Measurements from ENCODE around the gene DCAF12.

Gene DCAF12

GRCh38 chr9:34085581-34086500, 40.7 kb downstream of the DCAF12 start:
- no peaks in the 10 kb centered on the region for H3K9me2 ChIP-seq (replicated peaks; ENCODE audit: insufficient read depth, low read length)
- H3K4me2 ChIP-seq (ENCODE audit: low read depth, low read length), result no peak overlapping the region
- H3K4me3 ChIP-seq (ENCODE audit: low read length), result no peak overlapping the region
- TF ChIP-seq EZH2 (optimal IDR thresholded peaks at IDR 0.05; ENCODE audit: low read depth, low read length) (no peak), CTCF (IDR thresholded peaks at IDR 0.05; ENCODE audit: low read length) (no peak), EZH2phosphoT487 (IDR thresholded peaks at IDR 0.05; ENCODE audit: low read length) (no peak)
- H3K27ac ChIP-seq (ENCODE audit: low read length), result no peak overlapping the region
- peaks cover 5% of the 10 kb centered on the region; the same call in 1 of the 2 replicates for H3F3A ChIP-seq (ENCODE audit: insufficient read depth, low read length)
- no peaks in the 10 kb centered on the region for H3K27me3 ChIP-seq (replicated peaks; ENCODE audit: insufficient read depth, low read length)
- peaks cover 14% of the 10 kb centered on the region for H3K4me1 ChIP-seq (ENCODE audit: low read length)
- no peaks in the 10 kb centered on the region for H3K79me2 ChIP-seq (ENCODE audit: low read length)
- no peak overlapping the region for H2AFZ ChIP-seq (ENCODE audit: low read length)
- H4K20me1 ChIP-seq (ENCODE audit: insufficient read depth, low read length), result no peaks in the 10 kb centered on the region
- peaks cover 3% of the 10 kb centered on the region; the same call in 1 of the 2 replicates for H3K36me3 ChIP-seq (replicated peaks; ENCODE audit: insufficient read depth, low read length)
- no peaks in the 10 kb centered on the region for H3K9me3 ChIP-seq (replicated peaks; ENCODE audit: insufficient read depth, low read length)
- DNase-seq, result no peak
- H3K9ac ChIP-seq (ENCODE audit: low read length), result no peak overlapping the region

- peaks cover 5% of the 10 kb centered on the region; the same call in 1 of the 2 replicates for H3F3A ChIP-seq (ENCODE audit: insufficient read depth, low read length)
- H3K9me2 ChIP-seq (replicated peaks; ENCODE audit: insufficient read depth, low read length), result no peaks in the 10 kb centered on the region
- no peak for TF ChIP-seq CTCF (IDR thresholded peaks at IDR 0.05; ENCODE audit: low read length)
- no peak for TF ChIP-seq EZH2 (optimal IDR thresholded peaks at IDR 0.05; ENCODE audit: low read depth, low read length)
- TF ChIP-seq EZH2phosphoT487 (IDR thresholded peaks at IDR 0.05; ENCODE audit: low read length), result no peak
- H3K27ac ChIP-seq (ENCODE audit: low read length), result no peak overlapping the region
- no peak overlapping the region for H2AFZ ChIP-seq (ENCODE audit: low read length)
- H3K4me2 ChIP-seq (ENCODE audit: low read depth, low read length), result no peak overlapping the region
- no peaks in the 10 kb centered on the region for H3K9me3 ChIP-seq (replicated peaks; ENCODE audit: insufficient read depth, low read length)
- H3K4me1 ChIP-seq (ENCODE audit: low read length), result peaks cover 14% of the 10 kb centered on the region
- DNase-seq, result no peak
- H3K4me3 ChIP-seq (ENCODE audit: low read length), result no peak overlapping the region
- no peaks in the 10 kb centered on the region for H3K27me3 ChIP-seq (replicated peaks; ENCODE audit: insufficient read depth, low read length)
- H4K20me1 ChIP-seq (ENCODE audit: insufficient read depth, low read length), result no peaks in the 10 kb centered on the region
- H3K36me3 ChIP-seq (replicated peaks; ENCODE audit: insufficient read depth, low read length), result peaks cover 3% of the 10 kb centered on the region; the same call in 1 of the 2 replicates
- H3K79me2 ChIP-seq (ENCODE audit: low read length), result no peaks in the 10 kb centered on the region
- H3K9ac ChIP-seq (ENCODE audit: low read length), result no peak overlapping the region
Measured at GRCh38 chr9:34084562-34084961, 41.9 kb downstream of the DCAF12 start.

- no peak overlapping the region for H2AFZ ChIP-seq (ENCODE audit: low read length)
- no peak for TF ChIP-seq EZH2 (optimal IDR thresholded peaks at IDR 0.05; ENCODE audit: low read depth, low read length)
Measured at GRCh38 chr9:34079181-34079580, 47.3 kb downstream of the DCAF12 start.

More at GRCh38 chr9:34079181-34079580, 47.3 kb downstream of the DCAF12 start:
- Histone ChIP-seq H3K27ac (ENCODE audit: low read length) (no peak overlapping the region), H3F3A (ENCODE audit: insufficient read depth, low read length) (no peaks in the 10 kb centered on the region), H3K9me3 (replicated peaks; ENCODE audit: insufficient read depth, low read length) (no peaks in the 10 kb centered on the region), H3K4me1 (ENCODE audit: low read length) (peaks cover 14% of the 10 kb centered on the region), H3K36me3 (replicated peaks; ENCODE audit: insufficient read depth, low read length) (no peaks in the 10 kb centered on the region), H3K9ac (ENCODE audit: low read length) (no peak overlapping the region), H3K4me2 (ENCODE audit: low read depth, low read length) (no peak overlapping the region), H3K27me3 (replicated peaks; ENCODE audit: insufficient read depth, low read length) (no peaks in the 10 kb centered on the region), H4K20me1 (ENCODE audit: insufficient read depth, low read length) (no peaks in the 10 kb centered on the region), H3K9me2 (replicated peaks; ENCODE audit: insufficient read depth, low read length) (no peaks in the 10 kb centered on the region), H3K4me3 (ENCODE audit: low read length) (no peak overlapping the region), H3K79me2 (ENCODE audit: low read length) (no peaks in the 10 kb centered on the region)
- DNase-seq, result no peak

Measured in MM.1S (cell line).